ENCODE results near the gene PPP6R2. TPM values are rescaled to one million over a fixed set of nuclear protein-coding genes. Genes with fewer than 3 reads are reported as not detected.

The PPP6R2 gene
- total RNA-seq, 1 experiment from 2014 or later, result 47.8 TPM

- no peak for TF ChIP-seq ZNF425 (CRISPR knock-in tag; conservative IDR thresholded peaks at IDR 0.05)
- TF ChIP-seq ZNF317 (CRISPR knock-in tag; IDR thresholded peaks at IDR 0.05; ENCODE audit: borderline replicate concordance, low read depth), result no peak
- no peak for TF ChIP-seq ZNF281 (CRISPR knock-in tag; IDR thresholded peaks at IDR 0.05)
Measured at GRCh38 chr22:50441428-50441993, 98.4 kb downstream of the PPP6R2 start (continued).

GRCh38 chr22:50443197-50443596 is 100.1 kb downstream of the PPP6R2 start:
- DNase-seq (ENCODE audit: low spot score) (no peak), ATAC-seq (no peak)
- H3K4me3 Mint-ChIP-seq, result no peak overlapping the region
- ChIA-PET CTCF (interaction anchor here (2.1 kb wide), 1 partner anchor 54 kb away, joined by 5 read pairs; no protein-coding TSS in a partner anchor), POLR2A (no interaction called here)
- TF ChIP-seq ZNF423 (CRISPR knock-in tag; IDR thresholded peaks at IDR 0.05) (0 out of 2 replicates have a peak, but pooled peaks have one; percentile 16), MXD4 (CRISPR knock-in tag; IDR thresholded peaks at IDR 0.05; ENCODE audit: borderline replicate concordance) (no peak), E2F4 (CRISPR knock-in tag; IDR thresholded peaks at IDR 0.05; ENCODE audit: borderline replicate concordance, low read depth) (no peak), KAT7 (CRISPR knock-in tag; IDR thresholded peaks at IDR 0.05; ENCODE audit: borderline replicate concordance) (no peak)
- H3K27ac Mint-ChIP-seq, result peak overlapping the region; percentile 83
- H3K4me1 Mint-ChIP-seq, result no peaks in the 10 kb centered on the region
- no peaks in the 10 kb centered on the region for H3K27me3 Mint-ChIP-seq (ENCODE audit: low read depth)
- peaks cover 4% of the 10 kb centered on the region; the same call in 1 of the 2 replicates for H3K36me3 Mint-ChIP-seq
- H3K9me3 Mint-ChIP-seq, result no peaks in the 10 kb centered on the region

- no peak overlapping the region for H3K4me3 Mint-ChIP-seq
- peaks cover 10% of the 10 kb centered on the region for H3K36me3 Mint-ChIP-seq
- DNase-seq (ENCODE audit: low spot score) (no peak), ATAC-seq (no peak)
- POLR2A ChIA-PET, result no interaction called here
- no peak overlapping the region for H3K27ac Mint-ChIP-seq
- H3K4me1 Mint-ChIP-seq, result no peaks in the 10 kb centered on the region
- no peaks in the 10 kb centered on the region for H3K9me3 Mint-ChIP-seq
- H3K27me3 Mint-ChIP-seq (ENCODE audit: low read depth), result no peaks in the 10 kb centered on the region
- CTCF ChIA-PET, result interaction anchor here (0.7 to 2.1 kb wide), 7 partner anchors 10 to 774 kb away, joined by 3 to 7 read pairs (median 5); partner anchors contain the start of gene SCO2
- TF ChIP-seq GTF2I (CRISPR knock-in tag; conservative IDR thresholded peaks at IDR 0.05) (no peak), ATF1 (CRISPR knock-in tag; IDR thresholded peaks at IDR 0.05) (no peak), ZNF671 (CRISPR knock-in tag; IDR thresholded peaks at IDR 0.05) (no peak), GABPB1 (CRISPR knock-in tag; IDR thresholded peaks at IDR 0.05) (no peak), ZNF512 (CRISPR knock-in tag; IDR thresholded peaks at IDR 0.05; ENCODE audit: borderline replicate concordance) (no peak), RORB (CRISPR knock-in tag; IDR thresholded peaks at IDR 0.05) (no peak), TP53 (CRISPR knock-in tag; IDR thresholded peaks at IDR 0.05) (no peak), TEAD4 (CRISPR knock-in tag; IDR thresholded peaks at IDR 0.05) (no peak), ESRRA (CRISPR knock-in tag; IDR thresholded peaks at IDR 0.05; ENCODE audit: borderline replicate concordance) (no peak)
- TF ChIP-seq, protein P1, sequence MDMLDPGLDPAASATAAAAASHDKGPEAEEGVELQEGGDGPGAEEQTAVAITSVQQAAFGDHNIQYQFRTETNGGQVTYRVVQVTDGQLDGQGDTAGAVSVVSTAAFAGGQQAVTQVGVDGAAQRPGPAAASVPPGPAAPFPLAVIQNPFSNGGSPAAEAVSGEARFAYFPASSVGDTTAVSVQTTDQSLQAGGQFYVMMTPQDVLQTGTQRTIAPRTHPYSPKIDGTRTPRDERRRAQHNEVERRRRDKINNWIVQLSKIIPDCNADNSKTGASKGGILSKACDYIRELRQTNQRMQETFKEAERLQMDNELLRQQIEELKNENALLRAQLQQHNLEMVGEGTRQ (CRISPR knock-in tag; IDR thresholded peaks at IDR 0.05), result no peak
- TF ChIP-seq, protein P2, sequence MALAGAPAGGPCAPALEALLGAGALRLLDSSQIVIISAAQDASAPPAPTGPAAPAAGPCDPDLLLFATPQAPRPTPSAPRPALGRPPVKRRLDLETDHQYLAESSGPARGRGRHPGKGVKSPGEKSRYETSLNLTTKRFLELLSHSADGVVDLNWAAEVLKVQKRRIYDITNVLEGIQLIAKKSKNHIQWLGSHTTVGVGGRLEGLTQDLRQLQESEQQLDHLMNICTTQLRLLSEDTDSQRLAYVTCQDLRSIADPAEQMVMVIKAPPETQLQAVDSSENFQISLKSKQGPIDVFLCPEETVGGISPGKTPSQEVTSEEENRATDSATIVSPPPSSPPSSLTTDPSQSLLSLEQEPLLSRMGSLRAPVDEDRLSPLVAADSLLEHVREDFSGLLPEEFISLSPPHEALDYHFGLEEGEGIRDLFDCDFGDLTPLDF (CRISPR knock-in tag; IDR thresholded peaks at IDR 0.05), result no peak
- TF ChIP-seq, protein P3, sequence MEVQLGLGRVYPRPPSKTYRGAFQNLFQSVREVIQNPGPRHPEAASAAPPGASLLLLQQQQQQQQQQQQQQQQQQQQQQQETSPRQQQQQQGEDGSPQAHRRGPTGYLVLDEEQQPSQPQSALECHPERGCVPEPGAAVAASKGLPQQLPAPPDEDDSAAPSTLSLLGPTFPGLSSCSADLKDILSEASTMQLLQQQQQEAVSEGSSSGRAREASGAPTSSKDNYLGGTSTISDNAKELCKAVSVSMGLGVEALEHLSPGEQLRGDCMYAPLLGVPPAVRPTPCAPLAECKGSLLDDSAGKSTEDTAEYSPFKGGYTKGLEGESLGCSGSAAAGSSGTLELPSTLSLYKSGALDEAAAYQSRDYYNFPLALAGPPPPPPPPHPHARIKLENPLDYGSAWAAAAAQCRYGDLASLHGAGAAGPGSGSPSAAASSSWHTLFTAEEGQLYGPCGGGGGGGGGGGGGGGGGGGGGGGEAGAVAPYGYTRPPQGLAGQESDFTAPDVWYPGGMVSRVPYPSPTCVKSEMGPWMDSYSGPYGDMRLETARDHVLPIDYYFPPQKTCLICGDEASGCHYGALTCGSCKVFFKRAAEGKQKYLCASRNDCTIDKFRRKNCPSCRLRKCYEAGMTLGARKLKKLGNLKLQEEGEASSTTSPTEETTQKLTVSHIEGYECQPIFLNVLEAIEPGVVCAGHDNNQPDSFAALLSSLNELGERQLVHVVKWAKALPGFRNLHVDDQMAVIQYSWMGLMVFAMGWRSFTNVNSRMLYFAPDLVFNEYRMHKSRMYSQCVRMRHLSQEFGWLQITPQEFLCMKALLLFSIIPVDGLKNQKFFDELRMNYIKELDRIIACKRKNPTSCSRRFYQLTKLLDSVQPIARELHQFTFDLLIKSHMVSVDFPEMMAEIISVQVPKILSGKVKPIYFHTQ (CRISPR knock-in tag; IDR thresholded peaks at IDR 0.05), result no peak
Measured at GRCh38 chr22:50443801-50444625, 100.9 kb downstream of the PPP6R2 start.
